ENCODE measurements around the gene ETV6.

ETV6 gene

DNA sequence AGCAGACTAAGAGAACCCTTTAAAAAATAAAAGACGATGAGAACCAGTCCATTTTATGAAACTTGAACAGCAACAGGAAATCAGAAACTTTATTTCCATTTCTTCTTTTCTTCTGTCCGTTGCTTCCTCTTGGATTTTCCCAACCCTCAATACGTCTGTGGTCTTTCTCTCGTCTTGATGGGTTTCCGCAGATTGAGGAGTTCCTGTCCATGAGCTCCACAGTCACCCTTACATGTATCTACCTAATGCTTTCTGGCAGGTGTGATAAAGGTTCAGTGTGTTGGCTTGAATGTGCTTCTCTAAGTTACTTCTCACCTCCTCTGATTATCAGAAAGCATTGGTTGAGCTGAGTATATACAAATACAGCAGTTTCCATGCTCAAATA, 110.0 kb downstream of the ETV6 start:
- DNase-seq (ENCODE audit: low spot score): no peak

DNA sequence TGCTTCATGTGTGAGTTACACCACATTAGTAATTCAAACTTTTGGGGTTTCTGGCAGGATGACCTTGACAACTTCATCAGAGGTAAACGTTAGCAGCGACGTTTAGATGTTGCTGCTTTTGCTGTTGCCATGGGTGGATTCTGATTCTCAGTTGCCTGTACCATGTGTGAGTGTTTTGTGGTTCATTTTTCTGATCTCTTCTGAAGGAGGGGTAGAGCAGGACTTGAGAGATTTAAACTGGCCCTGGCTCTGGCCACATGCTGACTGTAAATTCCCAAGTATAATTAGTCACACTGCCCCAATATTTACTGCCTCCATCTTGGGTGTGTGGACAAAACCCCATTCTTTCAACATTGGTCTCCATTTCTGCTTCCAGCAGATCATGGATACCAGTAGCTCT, 110.4 kb downstream of the ETV6 start:
- no peak for DNase-seq (ENCODE audit: low spot score)

GRCh38 chr12:11761869-11762567, 112.5 kb downstream of the ETV6 start:
- no peak for DNase-seq (ENCODE audit: low spot score)

- DNase-seq (ENCODE audit: low spot score): no peak
Observed at GRCh38 chr12:11762723-11763326, 113.4 kb downstream of the ETV6 start.

GRCh38 chr12:11763760-11764520, 114.5 kb downstream of the ETV6 start:
- no peak for DNase-seq (ENCODE audit: low spot score)

DNA sequence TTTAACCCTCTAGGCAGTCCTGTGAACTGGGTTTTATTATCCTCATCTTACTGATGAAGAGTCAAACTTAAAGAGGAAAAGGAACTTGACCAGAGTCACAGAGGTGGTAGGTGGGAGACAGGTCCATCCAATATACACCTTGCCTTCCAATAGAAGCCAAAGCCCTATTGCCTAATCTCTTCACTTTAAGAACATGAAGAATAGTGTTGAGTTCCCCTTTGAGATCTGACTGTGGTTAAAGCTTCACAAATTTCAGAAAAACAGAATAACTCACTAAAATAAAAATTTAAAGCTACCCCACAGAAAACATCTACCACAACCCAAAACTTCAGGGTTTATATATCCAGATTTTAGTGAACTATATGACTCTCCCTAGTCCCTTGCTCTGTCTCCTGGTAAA, 115.4 kb downstream of the ETV6 start:
- no peak for DNase-seq (ENCODE audit: low spot score)

DNA sequence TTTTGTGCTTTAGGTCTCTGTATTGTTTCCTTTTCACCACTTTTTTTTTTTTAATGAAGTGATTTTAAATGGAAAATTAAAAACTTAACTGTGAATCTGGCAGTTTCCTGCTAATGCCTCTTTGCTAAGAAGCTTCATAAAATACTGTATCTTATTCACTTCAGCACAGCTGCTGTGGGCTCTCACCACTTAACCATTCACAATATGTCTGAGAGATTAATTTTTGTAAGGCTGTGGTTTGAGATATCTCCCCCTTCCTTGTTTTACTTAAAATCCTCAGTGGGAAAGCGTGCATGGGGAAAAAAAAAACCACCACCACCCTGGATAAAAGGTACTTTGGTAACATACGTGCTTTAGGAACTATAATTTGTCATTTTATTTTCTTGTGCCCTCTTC, 115.9 kb downstream of the ETV6 start:
- no peak for DNase-seq (ENCODE audit: low spot score)

DNA sequence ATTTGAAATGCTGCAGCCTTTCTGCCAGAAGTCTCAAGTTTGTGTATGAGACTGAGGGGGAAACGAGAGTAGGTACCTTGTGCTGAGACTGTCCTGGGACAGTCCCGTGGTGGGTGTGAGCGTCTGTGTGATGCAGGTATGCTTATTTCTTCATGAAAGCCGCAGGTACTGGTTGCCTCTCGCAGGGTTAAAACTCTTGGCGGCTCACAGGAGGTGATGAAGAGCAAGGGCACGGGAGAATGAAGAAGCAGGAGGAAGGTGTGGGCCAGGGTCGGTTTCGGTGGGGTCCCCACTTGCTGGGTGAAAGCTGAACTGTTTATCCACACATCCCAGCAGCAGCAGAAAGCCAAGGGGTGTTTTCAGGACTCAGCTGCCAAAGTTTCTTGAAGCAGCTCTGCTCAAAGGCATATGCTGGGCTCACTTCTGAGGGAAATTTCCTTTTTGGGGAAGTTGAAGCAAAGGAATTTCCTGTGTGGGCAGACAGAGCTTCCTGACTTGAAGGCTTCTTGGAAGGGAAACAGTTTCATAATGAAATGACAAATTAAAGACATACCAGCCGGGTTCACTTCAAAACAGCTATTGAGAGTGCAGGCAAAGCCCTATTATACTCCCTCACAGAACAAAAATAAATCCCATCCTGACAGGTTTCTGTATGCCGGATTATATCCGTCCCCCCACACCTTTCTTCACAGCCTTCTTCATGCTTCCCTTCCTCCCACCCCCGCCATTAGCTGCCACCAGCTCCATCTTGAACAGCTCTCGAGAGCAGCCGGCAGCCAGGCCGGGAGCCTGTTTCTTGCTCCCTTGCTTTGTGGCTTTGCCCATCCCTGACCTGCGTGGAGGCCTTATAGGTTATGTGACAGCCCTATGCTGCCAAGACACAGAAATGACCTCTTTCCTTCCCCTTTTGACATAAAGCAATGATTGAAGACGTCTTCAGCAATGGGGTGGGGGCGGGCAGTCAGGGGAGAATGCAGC, 116.6 kb downstream of the ETV6 start:
- no peak for DNase-seq (ENCODE audit: low spot score)

GRCh38 chr12:11767029-11767724, 117.7 kb downstream of the ETV6 start:
- DNase-seq (ENCODE audit: low spot score): no peak

- no peak for DNase-seq (ENCODE audit: low spot score)
Observed at GRCh38 chr12:11767798-11768197, 118.3 kb downstream of the ETV6 start.

DNA sequence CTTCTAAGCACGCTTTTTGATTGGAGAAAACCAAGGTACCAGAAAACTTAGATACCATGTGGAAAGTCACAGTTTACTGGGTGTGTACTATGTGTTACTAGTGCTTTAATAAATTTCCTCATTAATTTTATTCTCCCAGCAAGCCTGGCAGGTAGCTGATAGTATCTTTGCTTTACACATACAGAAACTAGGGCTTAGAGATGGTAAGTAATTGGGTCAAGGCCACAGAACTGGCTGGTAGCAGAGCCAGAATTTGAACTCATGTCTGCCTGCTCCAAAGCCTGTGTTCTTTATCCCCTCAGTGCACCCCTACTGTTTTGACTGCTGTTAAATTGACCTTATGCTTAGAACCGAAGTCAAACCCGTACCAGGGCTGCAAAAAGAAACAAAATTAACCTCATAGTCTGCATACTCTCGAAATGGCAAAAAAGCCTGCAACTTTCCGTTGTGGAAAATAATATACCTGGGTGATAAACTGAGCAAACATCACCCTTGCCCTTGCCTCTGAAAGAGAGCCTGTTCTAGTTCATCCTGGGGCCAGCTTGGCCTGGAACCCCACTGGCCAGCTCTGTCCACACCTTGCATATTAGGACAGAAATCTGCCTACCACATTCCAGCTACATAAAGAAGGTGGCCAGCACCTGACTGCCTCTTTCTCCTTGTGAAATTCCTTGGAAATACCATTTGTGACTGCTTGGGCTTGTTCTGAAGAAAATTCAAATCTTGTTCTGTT, 118.9 kb downstream of the ETV6 start:
- DNase-seq (ENCODE audit: low spot score): no peak

DNA sequence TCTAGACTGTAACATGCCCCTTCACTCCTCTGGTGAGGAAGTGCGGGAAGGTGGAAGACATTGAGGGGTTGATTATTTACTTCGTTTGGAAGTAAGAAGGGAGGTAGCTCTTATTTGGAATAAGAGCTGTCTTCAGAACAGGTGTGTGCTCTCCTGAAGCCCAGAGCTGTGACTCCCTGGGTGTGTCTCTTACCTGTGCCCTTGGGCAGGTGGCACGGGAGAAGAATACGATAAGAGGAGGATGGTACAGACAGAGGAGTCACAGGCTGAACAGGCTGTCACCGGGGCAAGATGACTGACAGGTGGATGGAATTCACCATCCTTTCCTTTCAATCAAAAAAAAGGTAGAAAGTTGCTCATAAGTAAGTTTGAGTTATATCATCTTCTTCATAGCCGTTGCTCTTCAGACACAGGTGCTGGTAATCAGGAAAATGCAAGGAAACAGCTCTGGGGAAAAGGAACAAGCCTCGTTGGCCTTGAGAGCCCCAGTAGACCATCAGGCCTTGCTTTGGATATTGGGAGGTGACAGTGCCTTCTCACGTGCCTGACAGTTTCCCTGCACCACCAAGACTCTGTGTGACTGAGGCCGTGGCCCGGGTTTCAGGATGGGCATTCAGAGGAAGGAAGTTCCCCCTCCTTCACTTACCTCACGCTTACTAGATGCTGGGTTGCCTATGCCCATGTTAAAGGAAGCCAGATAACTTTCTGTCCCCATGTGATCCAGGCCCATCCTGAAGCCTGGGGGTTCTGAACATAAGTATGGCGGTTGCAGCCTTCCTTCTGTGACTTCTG, 120.4 kb downstream of the ETV6 start:
- DNase-seq (ENCODE audit: low spot score): no peak

GRCh38 chr12:11771356-11771755, 121.9 kb downstream of the ETV6 start:
- no peak for DNase-seq (ENCODE audit: low spot score)

GRCh38 chr12:11771895-11772502, 122.5 kb downstream of the ETV6 start:
- DNase-seq (ENCODE audit: low spot score): no peak

GRCh38 chr12:11773889-11774677, 124.6 kb downstream of the ETV6 start:
- DNase-seq (ENCODE audit: low spot score): no peak

DNA sequence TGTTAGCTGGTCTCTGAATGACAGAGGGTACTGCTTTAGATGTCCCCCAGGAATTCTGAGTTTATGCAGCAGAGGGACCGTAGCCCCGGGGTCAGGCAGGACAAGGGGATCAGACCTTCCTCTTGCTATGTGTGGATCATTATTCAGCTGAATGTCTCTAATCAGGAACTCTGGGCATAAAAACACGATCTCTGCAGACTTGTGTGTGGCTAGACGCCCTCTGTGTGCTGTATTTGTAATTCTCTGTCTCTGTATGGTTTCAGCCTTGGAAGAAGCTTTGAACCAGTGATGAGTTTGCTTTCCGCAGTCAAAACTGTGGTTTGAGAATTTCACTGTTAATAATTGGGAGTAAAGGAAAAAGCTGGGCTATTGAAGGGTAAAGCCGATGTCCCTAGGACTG, 125.3 kb downstream of the ETV6 start:
- no peak for DNase-seq (ENCODE audit: low spot score)

GRCh38 chr12:11776316-11776715, 126.8 kb downstream of the ETV6 start:
- no peak for DNase-seq (ENCODE audit: low spot score)

GRCh38 chr12:11777451-11777850, 128.0 kb downstream of the ETV6 start:
- no peak for DNase-seq (ENCODE audit: low spot score)

DNA sequence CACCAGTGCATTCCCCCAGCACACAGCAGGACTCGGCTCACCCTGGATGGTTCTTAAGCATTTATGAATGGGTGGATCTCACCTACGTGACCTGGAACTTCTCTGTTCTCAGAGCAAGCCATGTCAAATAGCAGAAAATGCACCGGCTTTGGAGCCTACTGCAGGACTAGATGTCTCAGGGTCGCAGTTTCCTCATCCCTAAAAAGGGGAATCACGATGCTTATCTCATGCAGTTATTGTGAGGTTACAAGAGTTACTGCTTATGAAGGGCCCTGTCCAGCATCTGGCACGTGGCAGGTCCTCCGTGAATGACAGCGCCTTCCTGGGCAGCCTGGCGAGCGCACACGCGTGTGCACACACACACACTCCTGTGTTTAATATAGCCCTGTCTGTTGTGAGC, 128.5 kb downstream of the ETV6 start:
- no peak for DNase-seq (ENCODE audit: low spot score)

Measured in LoVo (cell line).